ENCODE measurements around the gene ZNF92.
"Not testable (repeated sequence)": the region's sequence is repeated elsewhere in the genome, so short reads cannot be mapped to it uniquely, and the experiment has no call there.

The ZNF92 gene

DNA sequence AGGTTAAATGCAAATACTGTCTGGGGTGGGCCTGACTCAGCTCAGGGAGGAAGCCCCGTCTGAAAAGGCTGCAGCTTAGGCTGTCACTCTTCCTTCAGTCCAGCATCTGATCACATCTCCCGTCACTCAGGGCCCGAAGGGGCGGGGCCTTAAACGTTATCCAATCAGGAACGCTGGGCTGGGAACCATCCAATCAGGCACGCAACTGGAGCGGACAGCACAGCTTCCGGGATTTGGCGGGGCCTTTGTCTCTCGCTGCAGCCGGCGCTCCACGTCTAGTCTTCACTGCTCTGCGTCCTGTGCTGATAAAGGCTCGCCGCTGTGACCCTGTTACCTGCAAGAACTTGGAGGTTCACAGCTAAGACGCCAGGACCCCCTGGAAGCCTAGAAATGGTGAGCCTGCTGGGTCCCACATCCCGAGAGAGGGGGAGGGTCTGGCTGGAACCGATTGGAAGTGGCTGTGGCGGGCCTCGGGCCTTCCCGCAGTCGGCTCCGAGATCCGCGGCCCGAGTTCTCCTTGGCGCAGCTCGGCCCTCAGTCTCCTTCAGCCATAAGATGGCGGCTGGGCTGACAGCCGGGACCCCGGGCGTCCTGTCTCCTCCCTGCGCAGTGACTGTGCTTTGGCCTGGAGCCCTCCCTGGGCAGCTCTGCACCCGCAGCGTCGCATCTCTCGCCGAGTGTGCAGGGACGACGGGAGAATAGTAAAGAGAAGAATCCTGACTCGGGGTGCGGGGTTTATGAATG, at the start of gene ZNF92:
ZNF92 (plus strand) TSS at position 248 of the 744 bp plus-strand sequence; CDS start at position 391, 143 bp downstream.
- peak; percentile 98 for DNase-seq (ENCODE audit: low spot score)

DNA sequence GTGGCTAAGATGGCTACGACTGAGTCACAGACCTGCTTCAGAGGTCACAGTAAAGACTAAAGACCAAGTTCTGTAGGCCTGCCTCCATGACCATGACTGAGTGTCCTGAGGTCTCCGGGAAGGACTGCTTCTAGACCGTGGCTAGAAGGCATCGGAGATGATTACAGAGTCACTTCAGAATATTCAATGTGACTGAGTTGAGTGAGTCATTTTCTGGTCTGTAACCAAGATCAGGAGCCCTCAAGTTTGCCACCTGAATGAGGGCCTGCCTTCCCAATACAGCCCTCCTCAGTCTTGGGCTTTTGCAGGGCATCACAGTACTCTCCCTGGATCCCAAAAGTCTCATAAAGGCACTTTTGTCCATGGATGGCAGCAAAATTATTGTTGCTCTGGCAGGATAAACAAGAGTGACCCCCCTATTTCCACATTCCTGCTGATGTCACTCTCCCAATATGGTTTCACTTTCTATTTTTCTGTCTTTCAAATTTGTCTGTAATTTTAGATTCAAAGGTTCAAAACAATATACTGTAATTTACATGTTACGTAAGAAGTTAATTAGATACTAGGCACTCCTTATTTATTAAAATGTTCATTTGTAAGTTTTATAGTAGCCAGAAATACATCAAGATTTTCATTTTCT, 47.7 kb upstream of the ZNF92 start:
- no peak for DNase-seq (ENCODE audit: low spot score)

DNA sequence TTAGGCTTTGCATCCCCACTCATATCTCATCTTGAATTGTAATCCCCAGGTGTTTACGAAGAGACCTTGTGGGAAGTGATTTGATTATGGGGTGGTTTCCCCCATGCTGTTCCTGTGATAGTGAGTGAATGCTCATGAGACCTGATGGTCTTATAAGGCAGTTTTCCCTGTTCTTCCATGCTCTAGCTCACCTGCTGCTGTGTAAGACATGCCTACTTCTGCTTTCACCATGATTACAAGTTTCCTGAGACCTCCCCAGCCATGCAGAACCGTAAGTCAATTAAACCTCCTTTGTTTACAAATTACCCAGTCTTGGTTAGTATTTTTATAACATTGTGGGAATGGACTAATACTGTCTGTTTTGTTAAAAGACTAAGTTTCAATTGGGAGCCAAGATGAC, 35.3 kb upstream of the ZNF92 start:
- DNase-seq (ENCODE audit: low spot score), result no peak

DNA sequence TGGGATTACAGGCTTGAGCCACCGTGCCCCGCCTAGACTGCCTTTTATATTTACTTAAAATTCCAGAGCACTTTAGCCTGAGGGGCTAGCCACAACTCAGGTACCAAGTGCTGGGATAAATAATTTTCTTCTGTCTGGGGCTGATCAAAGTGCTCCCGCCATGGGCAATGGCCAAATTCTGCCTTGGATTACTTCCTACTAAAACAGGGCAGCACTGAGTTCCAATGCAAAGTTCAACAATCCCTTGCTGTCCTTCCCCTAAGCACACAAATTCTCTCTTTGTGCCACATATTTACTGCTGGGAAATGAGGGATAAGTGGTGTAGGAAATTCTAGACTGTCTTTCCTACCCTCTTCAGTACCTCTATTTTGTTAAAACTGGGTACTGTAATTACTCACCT, 34.4 kb upstream of the ZNF92 start:
- DNase-seq (ENCODE audit: low spot score), result no peak

DNA sequence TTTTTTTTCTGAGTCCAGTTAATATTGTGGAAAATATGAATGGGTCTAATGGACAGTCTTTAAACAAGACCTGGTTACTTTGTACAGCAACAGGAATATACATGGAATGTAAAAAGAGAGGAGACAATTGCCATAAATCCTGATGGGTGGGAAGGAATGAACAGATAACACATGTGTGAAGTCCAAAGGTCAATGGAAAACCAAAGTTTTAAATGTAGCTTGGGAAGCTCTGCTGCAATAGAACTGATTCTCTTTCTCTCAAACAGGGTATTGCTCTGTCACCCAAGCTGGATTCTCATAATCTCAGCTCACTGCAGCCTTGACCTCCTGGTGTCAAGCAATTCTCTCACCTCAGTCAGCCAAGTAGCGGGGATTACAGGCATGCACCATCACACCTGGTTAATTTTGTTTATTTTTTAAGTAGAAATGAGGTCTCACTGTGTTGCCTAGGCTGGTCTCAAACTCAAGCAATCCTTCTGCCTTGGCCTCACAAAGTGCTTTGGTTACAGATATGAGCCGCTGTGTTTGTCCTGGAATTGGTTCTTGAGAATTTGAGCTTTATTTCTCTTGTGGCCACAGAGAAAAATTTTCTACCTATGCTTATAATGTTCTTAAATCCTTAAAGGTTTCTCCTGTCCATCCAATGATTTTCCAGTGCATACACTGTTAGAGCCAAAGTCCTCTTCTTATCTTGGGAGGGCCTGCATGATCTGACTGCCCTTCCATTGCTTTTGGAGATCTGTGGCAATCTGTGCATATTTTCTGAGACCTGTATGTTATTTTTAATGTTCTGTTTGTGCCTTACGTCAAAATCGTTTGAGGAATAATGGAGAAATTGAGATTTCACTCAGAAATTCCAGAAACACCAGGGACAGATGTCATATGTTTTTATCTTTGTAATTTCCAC, 30.7 kb upstream of the ZNF92 start:
- no peak for DNase-seq (ENCODE audit: low spot score)

DNA sequence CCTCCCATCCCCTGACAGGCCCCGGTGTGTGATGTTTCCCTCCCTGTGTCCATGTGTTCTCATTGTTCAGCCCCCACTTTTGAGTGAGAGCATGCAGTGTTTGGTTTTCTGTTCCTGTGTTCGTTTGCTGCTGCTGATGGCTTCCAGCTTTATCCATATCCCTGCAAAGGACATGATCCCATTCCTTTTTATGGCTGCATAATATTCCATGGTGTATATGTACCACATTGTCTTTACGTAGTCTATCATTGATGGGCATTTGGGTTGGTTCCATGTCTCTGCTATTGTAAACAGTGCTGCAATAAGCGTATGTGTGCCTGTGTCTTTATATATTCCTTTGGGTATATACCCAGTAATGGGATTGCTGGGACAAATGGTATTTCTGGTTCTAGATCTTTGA, 29.1 kb upstream of the ZNF92 start:
- not testable (repeated sequence) for DNase-seq (ENCODE audit: low spot score)

DNA sequence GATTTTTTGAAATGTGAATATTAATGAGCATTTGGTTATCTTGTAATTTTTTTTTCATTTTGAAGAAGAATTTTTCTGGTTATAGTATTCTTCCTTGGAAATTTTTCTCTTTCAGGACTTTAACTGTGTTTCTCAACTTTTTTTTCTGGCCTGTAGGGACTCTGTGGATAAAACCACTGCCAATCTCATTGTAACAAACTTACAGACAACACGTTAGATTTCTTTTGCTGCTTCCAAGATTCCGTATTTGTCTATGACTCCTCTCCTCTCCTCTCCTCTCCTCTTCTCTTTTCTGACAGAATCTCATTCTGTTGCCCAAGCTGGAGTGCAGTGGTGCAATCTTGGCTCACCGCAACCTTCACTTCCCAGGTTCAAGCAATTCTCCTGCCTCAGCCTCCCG, 19.4 kb upstream of the ZNF92 start:
- DNase-seq (ENCODE audit: low spot score), result no peak

DNA sequence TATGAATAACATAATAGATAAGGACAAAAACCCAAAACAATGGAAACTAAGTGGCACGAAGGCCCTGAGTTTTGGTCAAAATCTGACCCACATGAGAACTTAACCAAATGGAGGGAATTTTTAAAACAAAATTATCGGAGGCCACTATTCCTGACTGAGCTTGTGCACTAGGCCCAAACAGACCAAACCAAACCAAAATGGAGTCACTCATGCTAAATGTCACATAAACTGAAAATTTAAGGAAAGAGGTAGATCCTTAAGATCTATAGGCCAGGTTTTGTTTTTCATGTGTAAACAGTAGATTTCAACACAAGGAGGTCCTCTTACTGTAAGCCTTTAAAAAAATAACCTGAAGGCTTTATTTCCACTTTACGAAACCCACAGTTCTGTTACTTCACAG, 3.8 kb upstream of the ZNF92 start:
- DNase-seq (ENCODE audit: low spot score), result no peak

DNA sequence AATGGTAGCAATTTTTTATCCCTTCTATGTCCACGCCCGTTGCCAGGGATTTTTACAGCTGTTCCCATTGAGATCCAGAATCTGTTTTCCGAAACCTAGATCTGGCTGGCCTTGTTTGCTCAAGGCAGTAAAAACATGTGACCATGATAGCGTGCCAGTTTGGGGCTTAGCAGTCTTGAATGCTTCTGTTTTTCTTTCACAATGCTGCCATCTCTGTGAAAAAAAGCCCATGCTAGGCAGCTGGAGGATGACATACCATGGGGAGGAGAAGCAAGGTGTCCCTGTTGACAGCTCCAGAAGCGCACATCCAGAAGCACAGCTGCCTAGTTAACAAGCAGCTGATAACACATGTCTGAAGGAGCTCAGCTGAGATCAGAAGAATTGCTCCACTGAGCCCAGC, 2.2 kb upstream of the ZNF92 start:
- DNase-seq (ENCODE audit: low spot score), result peak; percentile 68

DNA sequence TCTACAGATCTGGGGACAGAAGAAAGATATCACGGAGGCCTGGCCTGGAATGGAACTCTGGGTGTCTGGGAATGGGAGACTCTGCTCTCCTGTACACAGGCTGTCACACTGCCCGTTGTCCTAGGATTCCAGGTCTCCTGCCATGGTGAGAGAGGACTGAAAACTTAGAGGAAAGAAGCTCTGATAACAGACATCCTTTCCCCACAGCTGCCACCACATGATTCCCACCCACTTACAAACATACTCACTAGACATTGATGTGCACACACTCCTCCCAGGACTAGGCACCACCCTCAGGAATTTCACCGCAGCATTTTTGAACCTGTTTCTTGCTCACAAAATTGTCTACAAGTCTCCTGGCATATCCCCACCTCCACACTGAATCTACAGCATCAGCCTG, 5.7 kb downstream of the ZNF92 start:
- no peak for DNase-seq (ENCODE audit: low spot score)

DNA sequence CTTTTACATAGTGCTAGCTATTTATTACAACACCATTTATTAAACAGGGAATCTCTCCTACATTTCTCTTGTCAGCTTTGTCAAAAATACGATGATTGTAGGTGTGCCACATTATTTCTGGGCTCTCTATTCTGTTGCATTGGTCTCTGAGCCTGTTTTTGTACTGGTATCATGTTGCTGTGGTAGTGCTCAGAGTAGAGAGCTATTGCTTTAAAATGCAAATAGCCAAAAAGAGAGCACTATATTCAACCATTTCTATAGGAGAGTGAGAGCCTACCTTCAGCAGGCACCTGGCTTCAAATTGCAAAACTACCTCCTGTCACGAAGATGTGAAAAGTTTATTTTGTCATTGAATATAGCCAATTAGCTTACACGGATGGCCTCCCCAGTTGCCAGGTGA, 8.1 kb downstream of the ZNF92 start:
- no peak for DNase-seq (ENCODE audit: low spot score)

DNA sequence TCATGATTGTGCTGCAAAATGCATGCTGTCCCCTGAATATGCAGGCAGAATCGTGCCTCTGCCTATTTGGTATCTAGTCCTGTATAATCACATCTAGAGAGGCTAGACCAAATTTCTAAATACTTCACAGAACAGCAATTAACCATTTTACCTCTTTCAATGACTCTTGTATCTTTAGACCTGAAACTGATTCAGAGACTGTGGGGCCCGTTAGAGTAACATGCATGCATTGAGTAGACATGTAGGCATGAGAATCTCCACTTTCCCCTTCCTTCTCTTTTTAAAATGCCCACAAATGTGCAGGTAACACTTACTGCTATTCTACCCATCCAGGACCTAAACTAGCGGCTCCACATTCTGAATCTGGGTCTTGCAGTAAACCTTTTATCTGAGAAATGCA, 8.8 kb downstream of the ZNF92 start:
- DNase-seq (ENCODE audit: low spot score), result no peak

DNA sequence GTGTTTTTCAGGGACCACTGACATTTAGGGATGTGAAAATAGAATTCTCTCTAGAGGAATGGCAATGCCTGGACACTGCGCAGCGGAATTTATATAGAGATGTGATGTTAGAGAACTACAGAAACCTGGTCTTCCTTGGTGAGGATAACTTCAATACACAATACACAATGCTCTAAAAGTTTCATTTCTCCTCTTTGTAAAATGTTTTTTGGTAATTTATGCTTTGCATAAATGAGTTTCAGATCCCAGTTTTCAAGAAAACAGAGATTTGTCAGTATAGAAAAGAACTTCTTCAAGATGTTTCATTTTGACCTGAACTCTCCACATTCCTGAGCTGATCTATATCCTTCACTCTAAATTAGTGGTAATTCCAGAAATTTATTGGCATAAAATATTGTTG, 14.2 kb downstream of the ZNF92 start:
- DNase-seq (ENCODE audit: low spot score), result no peak

DNA sequence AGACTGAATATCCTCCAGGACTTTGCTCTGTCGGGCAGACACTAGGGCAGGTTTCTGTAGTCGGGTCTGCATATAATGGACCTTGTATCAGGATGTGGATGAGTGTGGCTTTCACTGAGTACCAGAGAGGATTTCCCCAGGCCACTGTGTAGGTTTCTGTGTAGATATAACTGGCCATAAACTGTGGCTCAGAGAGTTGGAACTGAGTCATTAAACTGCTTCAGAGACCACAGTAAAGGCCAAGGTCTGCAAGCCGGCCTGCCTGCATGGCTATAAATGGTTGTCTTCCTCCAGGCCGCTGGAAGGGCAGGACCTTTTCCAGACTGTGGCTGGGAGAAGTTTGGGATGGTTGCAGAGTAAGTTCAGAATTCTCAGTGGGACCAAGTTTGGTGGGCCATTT, 16.9 kb downstream of the ZNF92 start:
- no peak for DNase-seq (ENCODE audit: low spot score)

DNA sequence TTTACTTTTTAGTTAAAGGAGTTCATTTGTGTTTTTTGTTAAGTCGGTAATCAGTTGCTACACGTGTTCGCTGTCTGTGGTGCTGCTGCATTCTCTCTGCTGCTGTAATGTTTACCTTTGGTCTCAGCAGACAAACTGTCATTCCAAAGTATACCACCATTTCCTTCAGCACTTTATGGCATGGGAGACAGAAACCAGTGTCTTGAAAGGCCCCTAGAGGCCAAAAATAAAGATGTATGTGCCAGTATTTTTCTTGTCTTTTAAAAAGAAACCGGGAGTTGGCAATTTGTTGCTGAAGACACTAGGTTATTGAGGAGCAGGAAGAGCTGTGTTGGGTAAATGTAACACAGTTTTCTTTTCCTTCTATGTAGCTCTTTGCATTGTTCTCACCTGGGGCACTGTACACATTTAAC, 24.1 kb downstream of the ZNF92 start:
- DNase-seq (ENCODE audit: low spot score), result no peak

DNA sequence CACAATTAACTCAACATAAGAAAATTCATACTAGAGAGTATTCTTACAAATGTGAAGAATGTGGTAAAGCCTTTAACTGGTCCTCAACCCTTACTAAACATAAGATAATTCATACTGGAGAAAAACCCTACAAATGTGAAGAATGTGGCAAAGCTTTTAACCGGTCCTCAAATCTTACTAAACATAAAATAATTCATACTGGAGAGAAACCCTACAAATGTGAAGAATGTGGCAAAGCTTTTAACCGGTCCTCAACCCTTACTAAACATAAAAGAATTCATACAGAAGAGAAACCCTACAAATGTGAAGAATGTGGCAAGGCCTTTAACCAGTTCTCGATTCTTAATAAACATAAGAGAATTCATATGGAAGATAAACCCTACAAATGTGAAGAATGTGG, 25.0 kb downstream of the ZNF92 start:
- DNase-seq (ENCODE audit: low spot score), result not testable (repeated sequence)

DNA sequence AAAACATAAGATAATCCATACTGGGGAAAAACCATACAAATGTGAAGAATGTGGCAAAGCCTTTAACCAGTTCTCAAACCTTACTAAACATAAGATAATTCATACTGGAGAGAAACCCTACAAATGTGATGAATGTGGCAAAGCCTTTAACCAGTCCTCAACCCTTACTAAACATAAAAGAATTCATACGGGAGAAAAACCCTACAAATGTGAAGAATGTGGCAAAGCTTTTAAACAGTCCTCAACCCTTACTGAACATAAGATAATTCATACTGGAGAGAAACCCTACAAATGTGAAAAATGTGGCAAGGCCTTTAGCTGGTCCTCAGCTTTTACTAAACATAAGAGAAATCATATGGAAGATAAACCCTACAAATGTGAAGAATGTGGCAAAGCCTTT, 25.4 kb downstream of the ZNF92 start:
- DNase-seq (ENCODE audit: low spot score), result not testable (repeated sequence)

DNA sequence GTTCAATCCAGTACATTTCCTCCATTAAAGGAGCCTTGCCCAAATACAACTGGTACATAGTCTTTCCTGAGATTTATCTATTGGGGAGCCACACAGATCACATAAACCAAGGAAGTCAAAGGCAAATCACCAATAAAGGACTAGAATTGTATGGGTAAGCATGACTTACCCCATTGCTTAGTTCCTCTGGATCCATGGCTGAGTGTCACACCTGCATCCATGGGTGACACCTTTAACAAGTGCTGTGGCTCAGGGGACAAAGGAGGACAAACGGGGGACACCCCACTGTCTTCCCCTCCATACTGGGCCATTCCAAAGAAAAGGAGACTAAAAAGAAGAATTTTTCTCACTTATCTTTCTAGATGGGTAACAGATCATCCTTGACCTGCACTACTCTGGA, 30.4 kb downstream of the ZNF92 start:
- no peak for DNase-seq (ENCODE audit: low spot score)

DNA sequence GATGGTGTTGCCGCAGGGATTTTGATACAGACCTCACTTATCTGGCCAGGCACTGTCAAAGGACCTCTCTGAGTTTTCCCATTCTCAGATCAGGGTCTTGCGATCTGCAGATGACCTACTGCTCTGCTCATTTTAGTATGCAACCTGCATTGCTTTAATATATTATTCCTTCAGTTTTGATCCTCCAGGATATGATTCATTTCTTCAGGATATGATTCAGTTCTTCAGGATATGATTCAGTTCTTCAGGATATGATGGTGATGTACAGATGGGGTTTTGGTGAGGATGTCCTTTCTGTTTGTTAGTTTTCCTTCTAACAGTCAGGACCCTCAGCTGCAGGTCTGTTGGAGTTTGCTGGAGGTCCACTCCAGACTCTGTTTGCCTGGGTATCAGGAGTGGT, 33.1 kb downstream of the ZNF92 start:
- DNase-seq (ENCODE audit: low spot score), result not testable (repeated sequence)

DNA sequence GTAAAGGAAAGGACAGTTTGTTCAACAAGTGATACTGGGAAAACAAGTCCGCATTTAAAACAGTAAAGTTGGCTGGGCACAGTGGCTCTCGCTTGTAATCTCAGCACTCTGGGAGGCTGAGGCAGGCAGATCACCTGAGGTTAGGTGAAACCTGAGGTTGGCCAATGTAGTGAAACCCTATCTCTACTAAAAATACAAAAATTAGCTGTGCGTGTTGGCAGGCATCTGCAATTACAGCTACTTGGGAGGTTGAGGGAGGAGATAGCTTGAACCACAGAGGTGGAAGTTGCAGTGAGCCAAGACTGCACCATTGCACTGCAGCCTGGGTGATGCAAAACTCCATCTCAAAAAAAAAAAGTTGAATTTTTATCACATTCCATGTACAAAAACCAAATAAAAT, 35.7 kb downstream of the ZNF92 start:
- no peak for DNase-seq (ENCODE audit: low spot score)

DNA sequence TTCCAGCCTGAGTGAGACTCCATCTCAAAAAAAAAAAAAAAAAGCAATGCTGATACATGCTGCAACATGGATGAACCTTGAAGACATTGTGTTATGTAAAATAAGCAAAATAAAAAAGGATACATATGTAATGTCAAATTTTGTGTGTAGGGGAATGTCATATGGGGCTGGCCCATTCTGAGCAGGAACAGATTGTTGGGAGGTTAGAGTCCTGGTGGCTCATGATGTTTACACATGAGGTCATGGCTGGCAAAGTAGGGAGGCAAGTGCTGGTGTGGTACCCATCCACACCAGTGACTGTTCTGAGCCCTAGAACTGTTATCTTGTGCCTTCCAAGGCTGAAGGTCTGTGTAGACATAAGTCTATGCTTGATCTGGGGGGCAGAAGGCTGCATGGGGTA, 37.6 kb downstream of the ZNF92 start:
- no peak for DNase-seq (ENCODE audit: low spot score)

DNA sequence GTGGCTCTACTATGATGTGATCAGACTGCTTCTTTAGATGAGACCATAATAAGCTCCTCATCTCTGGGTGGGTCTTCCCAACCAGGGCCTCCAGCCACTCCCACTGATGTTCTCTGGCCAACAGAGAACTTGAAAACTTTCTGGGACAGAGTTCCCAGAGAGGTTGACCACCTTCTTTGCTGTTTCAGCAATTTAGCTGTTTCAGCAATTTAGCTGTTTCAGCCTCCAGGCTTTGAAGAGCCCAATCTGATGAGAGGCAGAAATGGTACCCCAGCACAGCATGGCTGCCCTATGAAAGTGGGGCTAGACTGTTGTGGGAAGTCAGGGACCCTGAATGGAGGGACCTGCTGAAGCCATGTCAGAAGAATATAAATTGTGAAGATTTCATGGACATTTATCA, 49.0 kb downstream of the ZNF92 start:
- DNase-seq (ENCODE audit: low spot score), result no peak

DNA sequence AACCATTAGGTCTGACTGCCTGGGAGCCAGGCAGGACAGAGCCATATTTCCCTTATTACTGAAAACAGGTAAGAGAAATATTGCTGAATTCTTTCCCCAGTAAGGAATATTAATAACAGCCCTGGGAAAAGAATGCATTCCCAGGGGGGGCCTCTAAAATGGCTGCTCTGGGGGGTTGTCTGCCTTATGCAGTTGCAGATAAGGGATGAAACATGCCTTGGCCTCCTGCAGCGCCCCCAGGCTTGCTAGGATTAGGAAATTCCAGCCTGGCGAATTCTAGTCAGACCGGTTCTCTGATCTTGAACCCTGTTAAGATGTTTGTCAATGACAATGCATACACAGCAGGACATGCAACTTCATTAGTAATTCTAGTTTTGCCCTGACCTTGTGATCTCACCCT, 49.6 kb downstream of the ZNF92 start:
- DNase-seq (ENCODE audit: low spot score), result not testable (repeated sequence)

Data from Ammon's horn (tissue), 1 donor.